A549 (cell line): ENCODE measurements around the gene LEFTY1. TPM values are rescaled to one million over a fixed set of nuclear protein-coding genes. Genes with fewer than 3 reads are reported as not detected.

ENCODE experiments used
- ATAC-seq, 2 experiments: fragments of 200-7000 bp in 1 of 2; fragments of >200 bp in 1 of 2; cut with Nextera tagmentation in 1 of 2; cut with Tn5 transposase in 1 of 2; 3 replicates each; pipeline versions ENCODE4 v1.8.0 to v1.9.1; 2018 to 2020; ENCODE audit warnings: mild to moderate bottlenecking in 1 of 2, moderate library complexity in 1 of 2
- CTCF ChIA-PET: fragments of 300-600 bp; sonication (Branson Sonifier 250); formaldehyde crosslinking; extraction: SDS; loops from one replicate; lab custom pipeline; 2021; ENCODE audit warnings: antibody characterized with exemption, inconsistent platforms; lab: Yijun Ruan, JAX
- POLR2A ChIA-PET: fragments of 350-600 bp; formaldehyde crosslinking; extraction: SDS; loops from one replicate; lab custom pipeline; 2021; ENCODE audit warnings: antibody characterized with exemption, inconsistent platforms; lab: Yijun Ruan, JAX
- DNase-seq, 2 experiments: peaks; one replicate each; pipeline versions ENCODE4 v3.0.0 to v3.0.0-alpha.2; 2011 to 2016; ENCODE audit warnings: low read depth in 1 of 2, low spot score in 1 of 2
- FAIRE-seq: peaks from 2 replicates; lab custom pipeline; 2011; peaks lifted over from hg19 to GRCh38; lab: Jason Lieb, UNC
- H3K27ac ChIP-seq, 2 experiments: fragments of >200 bp; sonication (Bioruptor Twin); formaldehyde crosslinking; 3 replicates each; pipeline ENCODE4 v1.5.1; 2016 to 2017
- H3K4me1 ChIP-seq: fragments of >200 bp; sonication (Bioruptor Twin); formaldehyde crosslinking; 3 replicates; pipeline ENCODE4 v1.6.1; 2016
- H3K4me2 ChIP-seq: fragments of >200 bp; sonication (Bioruptor Twin); formaldehyde crosslinking; 3 replicates; pipeline ENCODE4 v1.6.1; 2016
- H3K4me3 ChIP-seq: fragments of >200 bp; sonication (Bioruptor Twin); formaldehyde crosslinking; 3 replicates; pipeline ENCODE4 v1.5.1; 2016
- H3K9me3 ChIP-seq: fragments of >200 bp; sonication (Bioruptor Twin); formaldehyde crosslinking; 3 replicates; pipeline ENCODE4 v1.6.1; 2016
- BHLHE40 ChIP-seq: IDR thresholded peaks from 2 replicates; pipeline ENCODE4 v1.6.1; 2012; ENCODE audit warnings: low read depth, low read length, inconsistent platforms
- CBX2 ChIP-seq: fragments of 200-600 bp; sonication (generic); IDR thresholded peaks from 2 replicates; pipeline ENCODE4 v1.6.1; 2016; ENCODE audit warnings: low read depth, mild to moderate bottlenecking, borderline replicate concordance
- CBX8 ChIP-seq: fragments of 200-600 bp; sonication (generic); IDR thresholded peaks from 2 replicates; pipeline ENCODE4 v1.6.1; 2016
- EHF ChIP-seq: fragments of 250-450 bp; sonication (Bioruptor Pico); IDR thresholded peaks from 2 replicates; pipeline ENCODE4 v1.5.0; 2020; ENCODE audit warnings: mild to moderate bottlenecking
- EP300 ChIP-seq, 2 experiments: fragments of >200 bp; sonication (Bioruptor Twin); formaldehyde crosslinking; IDR thresholded peaks; 2 replicates in 1 of 2; 3 replicates in 1 of 2; pipeline ENCODE4 v1.6.1; 2016 to 2017
- FOSL2 ChIP-seq, 2 experiments: fragments of 450-650 bp in 1 of 2; fragments of >200 bp in 1 of 2; sonication (Bioruptor Twin) in 1 of 2; formaldehyde crosslinking; IDR thresholded peaks; 2 replicates each; pipeline versions ENCODE4 v1.5.0 to v1.6.1; 2016 to 2020; ENCODE audit warnings: mild to moderate bottlenecking in 1 of 2, moderate library complexity in 1 of 2
- FOXS1 ChIP-seq: fragments of 250-450 bp; sonication (Bioruptor Pico); IDR thresholded peaks from 2 replicates; pipeline ENCODE4 v1.5.0; 2020; ENCODE audit warnings: mild to moderate bottlenecking, moderate library complexity
- HDAC2 ChIP-seq: fragments of 200-600 bp; sonication (generic); IDR thresholded peaks from 2 replicates; pipeline ENCODE4 v1.6.1; 2016
- HEYL ChIP-seq: fragments of 250-450 bp; sonication (Bioruptor Pico); IDR thresholded peaks from 2 replicates; pipeline ENCODE4 v1.8.0; 2021; ENCODE audit warnings: mild to moderate bottlenecking, moderate library complexity
- HOXA7 ChIP-seq: fragments of 250-450 bp; sonication (Bioruptor Pico); IDR thresholded peaks from 2 replicates; pipeline ENCODE4 v1.5.0; 2020; ENCODE audit warnings: mild to moderate bottlenecking, moderate library complexity
- HOXB5 ChIP-seq: fragments of 250-450 bp; sonication (Bioruptor Pico); IDR thresholded peaks from 2 replicates; pipeline ENCODE4 v1.5.0; 2020; ENCODE audit warnings: mild to moderate bottlenecking, moderate library complexity
- JUN ChIP-seq, 2 experiments: fragments of >200 bp; sonication (Bioruptor Twin); formaldehyde crosslinking; IDR thresholded peaks; 2 replicates in 1 of 2; 3 replicates in 1 of 2; pipeline ENCODE4 v1.6.1; 2016 to 2017
- JUNB ChIP-seq: fragments of >200 bp; sonication (Bioruptor Twin); formaldehyde crosslinking; IDR thresholded peaks from 2 replicates; pipeline ENCODE4 v1.6.1; 2016
- KDM1A ChIP-seq: fragments of 200-600 bp; sonication (generic); IDR thresholded peaks from 2 replicates; pipeline ENCODE4 v1.6.1; 2016; ENCODE audit warnings: low read depth, mild to moderate bottlenecking
- MAFK ChIP-seq: fragments of 450-650 bp; IDR thresholded peaks from 2 replicates; pipeline ENCODE4 v1.6.1; 2014; ENCODE audit not compliant: partially characterized antibody
- MAZ ChIP-seq: fragments of 150-350 bp; IDR thresholded peaks from 2 replicates; pipeline ENCODE4 v1.6.1; 2014; ENCODE audit warnings: antibody characterized with exemption, low read depth, low read length, borderline replicate concordance
- NFE2L2 ChIP-seq: fragments of 150-350 bp; conservative IDR thresholded peaks from 2 replicates; pipeline ENCODE4 v1.6.1; 2014; ENCODE audit warnings: low read length
- NR3C1 ChIP-seq: fragments of >200 bp; sonication (Bioruptor Twin); formaldehyde crosslinking; IDR thresholded peaks from 3 replicates; pipeline ENCODE4 v1.6.1; 2017
- PHF8 ChIP-seq: fragments of 200-600 bp; sonication (generic); IDR thresholded peaks from 2 replicates; pipeline ENCODE4 v1.6.1; 2016; ENCODE audit warnings: low read depth, mild to moderate bottlenecking, antibody characterized with exemption, moderate library complexity, borderline replicate concordance
- POLR2A ChIP-seq: IDR thresholded peaks from 2 replicates; pipeline ENCODE4 v1.6.1; 2012; ENCODE audit warnings: mild to moderate bottlenecking, low read length
- RARB ChIP-seq: fragments of 250-450 bp; sonication (Bioruptor Pico); IDR thresholded peaks from 2 replicates; pipeline ENCODE4 v1.8.0; 2021; ENCODE audit warnings: mild to moderate bottlenecking, moderate library complexity
- RFX5 ChIP-seq: fragments of 450-650 bp; IDR thresholded peaks from 2 replicates; pipeline ENCODE4 v1.7.1; 2014; ENCODE audit warnings: antibody characterized with exemption, mild to moderate bottlenecking, moderate library complexity
- RNF2 ChIP-seq: fragments of 200-600 bp; sonication (generic); IDR thresholded peaks from 2 replicates; pipeline ENCODE4 v1.6.1; 2016; ENCODE audit warnings: low read depth, mild to moderate bottlenecking, antibody characterized with exemption, moderate library complexity, borderline replicate concordance
- ZFP36 ChIP-seq: fragments of 450-650 bp; IDR thresholded peaks from 2 replicates; pipeline ENCODE4 v1.6.1; 2014; ENCODE audit warnings: borderline replicate concordance; ENCODE audit not compliant: partially characterized antibody
- ZSCAN20 ChIP-seq: fragments of 250-450 bp; sonication (Bioruptor Pico); IDR thresholded peaks from 2 replicates; pipeline ENCODE4 v1.8.0; 2022; ENCODE audit warnings: mild to moderate bottlenecking, moderate library complexity
- WGBS: methylation state at CpG from one replicate; pipeline ENCODE4 v1.1.6; 2017; ENCODE audit errors: missing lambda C conversion rate; 5-methylcytosine and 5-hydroxymethylcytosine counted together
- polyA plus RNA-seq, 4 experiments: library from polyadenylated mRNA; depleted of rRNA in 3 of 4; stranded (reverse); fragments of >200 nt; fragmentation: RNase III in 1 of 4; extraction: RNeasy Plus Mini Kit Qiagen cat#74134 plus additional on column Dnase treatment in 1 of 4; gene quantifications; 2 replicates in 3 of 4; 3 replicates in 1 of 4; pipeline ENCODE4 v1.2.3, GENCODE V29; 2011 to 2017
- TF ChIP-seq, protein P1 (sequence below): fragments of 250-450 bp; sonication (Bioruptor Pico); IDR thresholded peaks from 2 replicates; pipeline ENCODE4 v1.5.0; 2020; ENCODE audit warnings: low read depth, mild to moderate bottlenecking, moderate library complexity
- TF ChIP-seq, protein P2 (sequence below): fragments of >200 bp; sonication (Bioruptor Twin); formaldehyde crosslinking; IDR thresholded peaks from 2 replicates; pipeline ENCODE4 v1.6.1; 2016
- TF ChIP-seq, protein P3 (sequence below): IDR thresholded peaks from 2 replicates; pipeline ENCODE4 v1.6.1; 2012
- TF ChIP-seq, protein P4 (sequence below): IDR thresholded peaks from 2 replicates; pipeline ENCODE4 v1.6.1; 2012
- TF ChIP-seq, protein P5 (sequence below): IDR thresholded peaks from 2 replicates; pipeline ENCODE4 v1.6.1; 2012; ENCODE audit warnings: low read depth, borderline replicate concordance
- TF ChIP-seq, protein P6 (sequence below): fragments of 450-650 bp; IDR thresholded peaks from 2 replicates; pipeline ENCODE4 v1.6.1; 2014; ENCODE audit warnings: antibody characterized with exemption
- TF ChIP-seq, protein P7 (sequence below): fragments of >200 bp; sonication (Bioruptor Twin); formaldehyde crosslinking; IDR thresholded peaks from 3 replicates; pipeline ENCODE4 v1.6.1; 2016

Gene LEFTY1
- polyA plus RNA-seq, 2 of the 4 experiments (the other 2 are of a cell fraction): 0.10 to 1.00 TPM

DNA sequence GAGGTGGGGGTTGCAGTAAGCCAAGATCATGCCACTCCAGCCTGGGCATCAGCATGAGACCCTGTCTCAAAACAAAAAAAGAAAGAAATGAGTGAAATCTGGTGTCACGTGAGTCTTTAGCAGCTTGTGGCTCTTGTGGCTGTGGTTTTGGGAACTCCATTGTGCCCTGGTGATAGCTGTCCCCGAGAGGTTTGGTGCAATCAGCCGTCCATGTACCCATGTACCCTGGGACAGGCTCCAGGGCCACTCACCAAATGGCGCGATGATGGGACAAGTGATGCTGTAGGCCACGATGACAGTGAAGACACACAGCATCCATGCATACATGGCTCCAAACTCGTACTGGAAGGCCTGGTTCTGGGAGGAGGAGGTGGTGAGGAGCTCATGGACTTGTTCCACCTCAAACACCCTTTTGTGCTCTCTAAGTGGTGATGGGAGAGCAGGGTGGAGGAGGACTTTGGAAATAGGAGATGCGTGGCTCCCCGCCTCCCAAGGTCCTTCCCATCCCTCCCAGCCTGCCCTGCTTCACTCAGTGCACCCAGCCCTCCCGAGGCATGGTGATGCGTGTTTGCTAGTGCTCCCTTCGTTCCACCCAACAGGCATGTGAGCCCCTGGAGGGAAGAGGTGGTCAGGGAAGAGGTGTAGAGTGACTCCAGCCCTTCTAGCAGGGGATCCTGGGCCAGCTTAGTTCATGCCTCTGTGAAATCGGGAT lies 36.4 kb downstream of the LEFTY1 start:
- FAIRE-seq (no peak), DNase-seq (no peak), ATAC-seq (no peak)
- Histone ChIP-seq H3K4me2 (no peak overlapping the region), H3K4me1 (no peaks in the 10 kb centered on the region), H3K27ac (no peak overlapping the region), H3K9me3 (no peaks in the 10 kb centered on the region), H3K4me3 (no peak overlapping the region)
- 88% methylated on average over 13 of the region's 13 CpGs for WGBS
- ChIA-PET CTCF (interaction anchor here (0.9 to 11.6 kb wide), 8 partner anchors 9 to 377 kb away, joined by 3 to 69 read pairs (median 4); partner anchors contain the start of gene TMEM63A), POLR2A (no interaction called here)
- no peak for TF ChIP-seq PHF8
- TF ChIP-seq POLR2A: no peak
- TF ChIP-seq HOXB5: no peak
- TF ChIP-seq RNF2: no peak
- TF ChIP-seq, protein P1, sequence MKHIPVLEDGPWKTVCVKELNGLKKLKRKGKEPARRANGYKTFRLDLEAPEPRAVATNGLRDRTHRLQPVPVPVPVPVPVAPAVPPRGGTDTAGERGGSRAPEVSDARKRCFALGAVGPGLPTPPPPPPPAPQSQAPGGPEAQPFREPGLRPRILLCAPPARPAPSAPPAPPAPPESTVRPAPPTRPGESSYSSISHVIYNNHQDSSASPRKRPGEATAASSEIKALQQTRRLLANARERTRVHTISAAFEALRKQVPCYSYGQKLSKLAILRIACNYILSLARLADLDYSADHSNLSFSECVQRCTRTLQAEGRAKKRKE: no peak
- TF ChIP-seq HEYL: no peak
- TF ChIP-seq NR3C1: no peak
- TF ChIP-seq CBX2: no peak
- TF ChIP-seq ZSCAN20 (CRISPR knock-in tag): no peak
- TF ChIP-seq MAZ: no peak
- TF ChIP-seq FOSL2 (IDR thresholded peaks at IDR 0.05): no peak
- TF ChIP-seq FOSL2 (CRISPR knock-in tag; IDR thresholded peaks at IDR 0.05): no peak
- TF ChIP-seq FOXS1 (CRISPR knock-in tag): no peak
- no peak for TF ChIP-seq NFE2L2
- no peak for TF ChIP-seq MAFK

DNA sequence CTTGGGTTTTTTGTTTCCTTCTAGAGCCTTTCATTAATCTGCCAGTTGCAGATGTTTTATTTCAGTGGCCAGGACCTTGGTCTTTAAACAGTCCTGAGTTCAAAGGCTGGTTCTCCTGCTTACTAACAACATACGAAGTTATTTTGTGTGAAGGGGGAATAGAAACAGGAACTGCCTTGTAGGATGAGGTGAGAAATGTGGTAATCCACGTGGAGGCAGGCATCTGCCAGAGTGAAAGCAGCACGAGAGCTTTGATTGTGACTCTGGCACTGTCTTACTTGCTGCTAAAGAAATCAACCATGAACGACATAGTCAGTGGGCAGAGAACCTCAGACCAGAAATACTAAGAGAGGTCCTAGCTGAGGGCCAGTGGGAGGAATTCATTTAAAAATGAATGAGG lies 37.1 kb downstream of the LEFTY1 start:
- CTCF ChIA-PET: interaction anchor here (0.9 to 11.6 kb wide), 6 partner anchors 9 to 376 kb away, joined by 3 to 69 read pairs (median 6); partner anchors contain the start of gene TMEM63A
- ATAC-seq (no peak), FAIRE-seq (no peak), DNase-seq (no peak)
- Histone ChIP-seq H3K4me3 (no peak overlapping the region), H3K4me2 (no peak overlapping the region)
- POLR2A ChIA-PET: no interaction called here
- 75% methylated on average over 4 of the region's 4 CpGs for WGBS
- TF ChIP-seq MAZ (no peak), HDAC2 (no peak), CBX8 (no peak), EHF (no peak)
- TF ChIP-seq, protein P2, sequence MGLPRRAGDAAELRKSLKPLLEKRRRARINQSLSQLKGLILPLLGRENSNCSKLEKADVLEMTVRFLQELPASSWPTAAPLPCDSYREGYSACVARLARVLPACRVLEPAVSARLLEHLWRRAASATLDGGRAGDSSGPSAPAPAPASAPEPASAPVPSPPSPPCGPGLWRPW: no peak
- TF ChIP-seq, all 56 proteins: peak for 0
- Histone ChIP-seq H3K4me1 (no peaks in the 10 kb centered on the region), H3K27ac (no peak overlapping the region), H3K9me3 (no peaks in the 10 kb centered on the region)

DNA sequence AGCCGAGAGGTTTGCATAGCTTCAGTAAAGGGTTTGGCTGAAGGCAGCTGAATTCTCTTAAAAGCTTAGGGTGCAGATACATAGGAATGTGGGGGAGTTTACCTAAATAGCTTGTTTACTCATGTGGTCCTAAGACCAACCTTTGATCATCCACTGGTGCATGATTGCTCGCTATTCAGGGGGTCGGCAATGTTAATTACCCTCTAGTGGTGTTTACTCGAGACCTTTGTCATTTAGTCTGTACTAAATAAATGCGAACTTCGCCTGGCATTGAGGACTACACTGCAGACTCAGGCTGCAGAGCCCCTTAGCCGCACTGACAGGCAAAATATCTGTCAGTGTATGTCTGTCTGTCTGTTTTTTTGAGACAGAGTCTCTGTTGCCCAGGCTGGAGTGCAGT lies 38.6 kb downstream of the LEFTY1 start:
- FAIRE-seq: no peak
- H3K4me3 ChIP-seq: no peak overlapping the region
- ChIA-PET POLR2A (no interaction called here), CTCF (interaction anchor here (0.6 to 11.6 kb wide), 3 partner anchors 22 to 375 kb away, joined by 3 to 69 read pairs (median 3); no protein-coding TSS in a partner anchor)
- WGBS: 92% methylated on average over 7 of the region's 7 CpGs
- peaks cover 4% of the 10 kb centered on the region; the same call in 1 of the 3 replicates for H3K4me1 ChIP-seq
- no peak for ATAC-seq
- no peak overlapping the region for H3K4me2 ChIP-seq
- no peak overlapping the region for H3K27ac ChIP-seq
- DNase-seq: no peak
- H3K9me3 ChIP-seq: no peaks in the 10 kb centered on the region
- TF ChIP-seq RARB (CRISPR knock-in tag) (no peak), HEYL (no peak), KDM1A (no peak), POLR2A (no peak), BHLHE40 (no peak), MAZ (no peak), FOXS1 (CRISPR knock-in tag) (no peak), RFX5 (no peak), ZFP36 (no peak), HOXA7 (CRISPR knock-in tag) (no peak), JUNB (no peak), RNF2 (no peak), JUN (IDR thresholded peaks at IDR 0.05) (no peak), EP300 (IDR thresholded peaks at IDR 0.05) (no peak)
- TF ChIP-seq, protein P3, sequence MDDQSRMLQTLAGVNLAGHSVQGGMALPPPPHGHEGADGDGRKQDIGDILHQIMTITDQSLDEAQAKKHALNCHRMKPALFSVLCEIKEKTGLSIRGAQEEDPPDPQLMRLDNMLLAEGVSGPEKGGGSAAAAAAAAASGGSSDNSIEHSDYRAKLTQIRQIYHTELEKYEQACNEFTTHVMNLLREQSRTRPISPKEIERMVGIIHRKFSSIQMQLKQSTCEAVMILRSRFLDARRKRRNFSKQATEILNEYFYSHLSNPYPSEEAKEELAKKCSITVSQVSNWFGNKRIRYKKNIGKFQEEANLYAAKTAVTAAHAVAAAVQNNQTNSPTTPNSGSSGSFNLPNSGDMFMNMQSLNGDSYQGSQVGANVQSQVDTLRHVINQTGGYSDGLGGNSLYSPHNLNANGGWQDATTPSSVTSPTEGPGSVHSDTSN: no peak
- TF ChIP-seq, protein P4, sequence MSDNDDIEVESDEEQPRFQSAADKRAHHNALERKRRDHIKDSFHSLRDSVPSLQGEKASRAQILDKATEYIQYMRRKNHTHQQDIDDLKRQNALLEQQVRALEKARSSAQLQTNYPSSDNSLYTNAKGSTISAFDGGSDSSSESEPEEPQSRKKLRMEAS: no peak
- TF ChIP-seq, protein P5, sequence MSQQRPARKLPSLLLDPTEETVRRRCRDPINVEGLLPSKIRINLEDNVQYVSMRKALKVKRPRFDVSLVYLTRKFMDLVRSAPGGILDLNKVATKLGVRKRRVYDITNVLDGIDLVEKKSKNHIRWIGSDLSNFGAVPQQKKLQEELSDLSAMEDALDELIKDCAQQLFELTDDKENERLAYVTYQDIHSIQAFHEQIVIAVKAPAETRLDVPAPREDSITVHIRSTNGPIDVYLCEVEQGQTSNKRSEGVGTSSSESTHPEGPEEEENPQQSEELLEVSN: no peak
- TF ChIP-seq, protein P6, sequence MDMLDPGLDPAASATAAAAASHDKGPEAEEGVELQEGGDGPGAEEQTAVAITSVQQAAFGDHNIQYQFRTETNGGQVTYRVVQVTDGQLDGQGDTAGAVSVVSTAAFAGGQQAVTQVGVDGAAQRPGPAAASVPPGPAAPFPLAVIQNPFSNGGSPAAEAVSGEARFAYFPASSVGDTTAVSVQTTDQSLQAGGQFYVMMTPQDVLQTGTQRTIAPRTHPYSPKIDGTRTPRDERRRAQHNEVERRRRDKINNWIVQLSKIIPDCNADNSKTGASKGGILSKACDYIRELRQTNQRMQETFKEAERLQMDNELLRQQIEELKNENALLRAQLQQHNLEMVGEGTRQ: no peak
- TF ChIP-seq, protein P7, sequence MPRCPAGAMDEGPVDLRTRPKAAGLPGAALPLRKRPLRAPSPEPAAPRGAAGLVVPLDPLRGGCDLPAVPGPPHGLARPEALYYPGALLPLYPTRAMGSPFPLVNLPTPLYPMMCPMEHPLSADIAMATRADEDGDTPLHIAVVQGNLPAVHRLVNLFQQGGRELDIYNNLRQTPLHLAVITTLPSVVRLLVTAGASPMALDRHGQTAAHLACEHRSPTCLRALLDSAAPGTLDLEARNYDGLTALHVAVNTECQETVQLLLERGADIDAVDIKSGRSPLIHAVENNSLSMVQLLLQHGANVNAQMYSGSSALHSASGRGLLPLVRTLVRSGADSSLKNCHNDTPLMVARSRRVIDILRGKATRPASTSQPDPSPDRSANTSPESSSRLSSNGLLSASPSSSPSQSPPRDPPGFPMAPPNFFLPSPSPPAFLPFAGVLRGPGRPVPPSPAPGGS: no peak
